Upper lobe of left lung (tissue), 4 donors: ENCODE measurements around the gene FRZB.

Experiments used
- EP300 ChIP-seq, 4 donors: sonication (generic); formaldehyde crosslinking; IDR thresholded peaks; one replicate each; pipeline ENCODE4 v1.5.1; 2017; ENCODE audit warnings: antibody characterized with exemption in 4 of 4, control low read depth in 2 of 4
- POLR2A ChIP-seq, 4 donors: fragments of 450-650 bp; IDR thresholded peaks; one replicate each; pipeline ENCODE4 v1.5.1; 2016 to 2017; ENCODE audit warnings: antibody characterized with exemption in 4 of 4, mild to moderate bottlenecking in 2 of 4
- TF ChIP-seq, protein P1 (sequence below), 6 experiments: fragments of 450-650 bp in 4 of 6; fragments of 200-600 bp in 2 of 6; sonication (generic) in 2 of 6; IDR thresholded peaks; one replicate each; pipeline ENCODE4 v1.5.1; 2016 to 2019; ENCODE audit warnings: antibody characterized with exemption in 6 of 6

DNA sequence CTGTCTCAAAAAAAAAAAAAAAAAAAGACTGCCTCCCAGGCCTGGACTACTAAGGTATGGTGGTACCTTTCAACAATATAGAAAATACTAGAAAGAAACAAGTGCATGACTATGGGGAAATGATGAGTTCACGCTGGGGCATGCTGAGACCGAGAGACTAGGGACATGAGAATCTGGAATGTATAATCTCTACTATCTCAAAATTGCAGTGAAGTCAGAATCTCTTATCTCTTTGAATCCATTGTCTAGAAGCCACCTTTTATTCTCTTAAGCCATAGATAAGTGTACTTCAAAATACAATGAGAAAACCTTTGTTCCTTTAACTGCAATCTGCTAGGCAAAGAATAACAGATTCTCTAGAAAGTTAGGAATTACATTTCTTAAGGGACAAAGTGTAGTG lies 5.6 kb downstream of the FRZB start:
- TF ChIP-seq EP300 (IDR thresholded peaks at IDR 0.05) (no peak), POLR2A (IDR thresholded peaks at IDR 0.05) (no peak)
- TF ChIP-seq, protein P1, sequence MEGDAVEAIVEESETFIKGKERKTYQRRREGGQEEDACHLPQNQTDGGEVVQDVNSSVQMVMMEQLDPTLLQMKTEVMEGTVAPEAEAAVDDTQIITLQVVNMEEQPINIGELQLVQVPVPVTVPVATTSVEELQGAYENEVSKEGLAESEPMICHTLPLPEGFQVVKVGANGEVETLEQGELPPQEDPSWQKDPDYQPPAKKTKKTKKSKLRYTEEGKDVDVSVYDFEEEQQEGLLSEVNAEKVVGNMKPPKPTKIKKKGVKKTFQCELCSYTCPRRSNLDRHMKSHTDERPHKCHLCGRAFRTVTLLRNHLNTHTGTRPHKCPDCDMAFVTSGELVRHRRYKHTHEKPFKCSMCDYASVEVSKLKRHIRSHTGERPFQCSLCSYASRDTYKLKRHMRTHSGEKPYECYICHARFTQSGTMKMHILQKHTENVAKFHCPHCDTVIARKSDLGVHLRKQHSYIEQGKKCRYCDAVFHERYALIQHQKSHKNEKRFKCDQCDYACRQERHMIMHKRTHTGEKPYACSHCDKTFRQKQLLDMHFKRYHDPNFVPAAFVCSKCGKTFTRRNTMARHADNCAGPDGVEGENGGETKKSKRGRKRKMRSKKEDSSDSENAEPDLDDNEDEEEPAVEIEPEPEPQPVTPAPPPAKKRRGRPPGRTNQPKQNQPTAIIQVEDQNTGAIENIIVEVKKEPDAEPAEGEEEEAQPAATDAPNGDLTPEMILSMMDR (IDR thresholded peaks at IDR 0.05), result no peak
